ENCODE results near the gene BANK1.

Gene BANK1

GRCh38 chr4:101846550-101846949, 56.0 kb downstream of the BANK1 start:
- Histone ChIP-seq H4K91ac (ENCODE audit: low read length) (no peak overlapping the region), H3K9ac (ENCODE audit: low read length) (no peak overlapping the region), H2AFZ (ENCODE audit: low read depth, low read length) (no peak overlapping the region), H3K18ac (ENCODE audit: low read depth in 1 of 2, low read length in 2 of 2) (no peak overlapping the region), H3K9me3 (ENCODE audit: control insufficient read depth, low read length) (no peaks in the 10 kb centered on the region), H4K8ac (ENCODE audit: low read length) (no peak overlapping the region), H3K36me3 (ENCODE audit: control insufficient read depth in 1 of 2, insufficient read depth in 2 of 2, low read depth in 1 of 2, low read length in 2 of 2) (no peaks in the 10 kb centered on the region), H3K14ac (ENCODE audit: low read length in 2 of 2) (no peak overlapping the region), H3K27ac (ENCODE audit: low read length, poor library complexity, severe bottlenecking) (no peak overlapping the region), H2BK12ac (ENCODE audit: low read length in 2 of 2) (no peak overlapping the region), H2AK5ac (ENCODE audit: low read length, severe bottlenecking) (no peak overlapping the region), H2BK15ac (ENCODE audit: low read depth, poor library complexity, severe bottlenecking) (no peak overlapping the region), H3K79me1 (replicated peaks; ENCODE audit: low read length, poor library complexity, severe bottlenecking) (no peaks in the 10 kb centered on the region), H2BK5ac (ENCODE audit: low read depth, low read length, poor library complexity, severe bottlenecking) (no peak overlapping the region), H3K27me3 (ENCODE audit: control insufficient read depth in 1 of 2, insufficient read depth in 1 of 2, low read length in 2 of 2) (no peaks in the 10 kb centered on the region), H3K23ac (ENCODE audit: low read length in 2 of 2) (no peak overlapping the region), H3K4ac (ENCODE audit: low read depth in 1 of 2, low read length in 2 of 2) (no peak overlapping the region), H2BK120ac (ENCODE audit: low read depth, low read length) (no peak overlapping the region), H3K4me3 (ENCODE audit: insufficient read depth in 1 of 2, low read depth in 1 of 2, low read length in 2 of 2) (no peak overlapping the region), H3K4me2 (ENCODE audit: low read length, poor library complexity, severe bottlenecking) (no peak overlapping the region), H3K4me1 (ENCODE audit: control insufficient read depth, insufficient read depth, low read depth, low read length) (no peaks in the 10 kb centered on the region)
- WGBS = 17% methylated on average over 2 of the region's 2 CpGs
- no peak for DNase-seq

- DNase-seq = no peak
- Histone ChIP-seq H3K36me3 (ENCODE audit: control insufficient read depth in 1 of 2, insufficient read depth in 2 of 2, low read depth in 1 of 2, low read length in 2 of 2) (no peaks in the 10 kb centered on the region), H3K14ac (ENCODE audit: low read length in 2 of 2) (no peak overlapping the region), H3K4me1 (ENCODE audit: control insufficient read depth, insufficient read depth, low read depth, low read length) (no peaks in the 10 kb centered on the region), H4K91ac (ENCODE audit: low read length) (no peak overlapping the region), H3K9ac (ENCODE audit: low read length) (no peak overlapping the region), H3K79me1 (replicated peaks; ENCODE audit: low read length, poor library complexity, severe bottlenecking) (no peaks in the 10 kb centered on the region), H3K9me3 (ENCODE audit: control insufficient read depth, low read length) (no peaks in the 10 kb centered on the region), H3K4me3 (ENCODE audit: insufficient read depth in 1 of 2, low read depth in 1 of 2, low read length in 2 of 2) (no peak overlapping the region), H2BK120ac (ENCODE audit: low read depth, low read length) (no peak overlapping the region), H3K23ac (ENCODE audit: low read length in 2 of 2) (no peak overlapping the region), H3K27me3 (ENCODE audit: control insufficient read depth in 1 of 2, insufficient read depth in 1 of 2, low read length in 2 of 2) (no peaks in the 10 kb centered on the region), H3K4ac (ENCODE audit: low read depth in 1 of 2, low read length in 2 of 2) (no peak overlapping the region), H2BK5ac (ENCODE audit: low read depth, low read length, poor library complexity, severe bottlenecking) (no peak overlapping the region), H3K27ac (ENCODE audit: low read length, poor library complexity, severe bottlenecking) (no peak overlapping the region), H3K18ac (ENCODE audit: low read depth in 1 of 2, low read length in 2 of 2) (no peak overlapping the region), H2BK12ac (ENCODE audit: low read length in 2 of 2) (no peak overlapping the region), H2BK15ac (ENCODE audit: low read depth, poor library complexity, severe bottlenecking) (no peak overlapping the region), H4K8ac (ENCODE audit: low read length) (no peak overlapping the region), H3K4me2 (ENCODE audit: low read length, poor library complexity, severe bottlenecking) (no peak overlapping the region), H2AFZ (ENCODE audit: low read depth, low read length) (no peak overlapping the region), H2AK5ac (ENCODE audit: low read length, severe bottlenecking) (no peak overlapping the region)
- WGBS = 100% methylated on average over 1 of the region's 2 CpGs
Observed at GRCh38 chr4:101850698-101851097, 60.2 kb downstream of the BANK1 start.

GRCh38 chr4:101851672-101852071, 61.1 kb downstream of the BANK1 start:
- Histone ChIP-seq H3K18ac (ENCODE audit: low read depth in 1 of 2, low read length in 2 of 2) (no peak overlapping the region), H3K9me3 (ENCODE audit: control insufficient read depth, low read length) (no peaks in the 10 kb centered on the region), H3K4me1 (ENCODE audit: control insufficient read depth, insufficient read depth, low read depth, low read length) (no peaks in the 10 kb centered on the region), H2BK15ac (ENCODE audit: low read depth, poor library complexity, severe bottlenecking) (no peak overlapping the region), H4K8ac (ENCODE audit: low read length) (no peak overlapping the region), H2AFZ (ENCODE audit: low read depth, low read length) (no peak overlapping the region), H2AK5ac (ENCODE audit: low read length, severe bottlenecking) (no peak overlapping the region), H3K23ac (ENCODE audit: low read length in 2 of 2) (no peak overlapping the region), H2BK5ac (ENCODE audit: low read depth, low read length, poor library complexity, severe bottlenecking) (no peak overlapping the region), H3K36me3 (ENCODE audit: control insufficient read depth in 1 of 2, insufficient read depth in 2 of 2, low read depth in 1 of 2, low read length in 2 of 2) (no peaks in the 10 kb centered on the region), H3K4me3 (ENCODE audit: insufficient read depth in 1 of 2, low read depth in 1 of 2, low read length in 2 of 2) (no peak overlapping the region), H3K4ac (ENCODE audit: low read depth in 1 of 2, low read length in 2 of 2) (no peak overlapping the region), H3K14ac (ENCODE audit: low read length in 2 of 2) (no peak overlapping the region), H4K91ac (ENCODE audit: low read length) (no peak overlapping the region), H2BK120ac (ENCODE audit: low read depth, low read length) (no peak overlapping the region), H3K79me1 (replicated peaks; ENCODE audit: low read length, poor library complexity, severe bottlenecking) (no peaks in the 10 kb centered on the region), H3K27me3 (ENCODE audit: control insufficient read depth in 1 of 2, insufficient read depth in 1 of 2, low read length in 2 of 2) (no peaks in the 10 kb centered on the region), H3K9ac (ENCODE audit: low read length) (no peak overlapping the region), H2BK12ac (ENCODE audit: low read length in 2 of 2) (no peak overlapping the region), H3K4me2 (ENCODE audit: low read length, poor library complexity, severe bottlenecking) (no peak overlapping the region), H3K27ac (ENCODE audit: low read length, poor library complexity, severe bottlenecking) (no peak overlapping the region)
- no peak for DNase-seq
- 79% methylated on average over 2 of the region's 3 CpGs for WGBS

GRCh38 chr4:101853028-101853427, 62.5 kb downstream of the BANK1 start:
- Histone ChIP-seq H2AK5ac (ENCODE audit: low read length, severe bottlenecking) (no peak overlapping the region), H2AFZ (ENCODE audit: low read depth, low read length) (no peak overlapping the region), H3K4ac (ENCODE audit: low read depth in 1 of 2, low read length in 2 of 2) (no peak overlapping the region), H3K9ac (ENCODE audit: low read length) (no peak overlapping the region), H2BK12ac (ENCODE audit: low read length in 2 of 2) (no peak overlapping the region), H3K14ac (ENCODE audit: low read length in 2 of 2) (no peak overlapping the region), H3K79me1 (replicated peaks; ENCODE audit: low read length, poor library complexity, severe bottlenecking) (no peaks in the 10 kb centered on the region), H3K27ac (ENCODE audit: low read length, poor library complexity, severe bottlenecking) (no peak overlapping the region), H3K4me2 (ENCODE audit: low read length, poor library complexity, severe bottlenecking) (no peak overlapping the region), H3K4me1 (ENCODE audit: control insufficient read depth, insufficient read depth, low read depth, low read length) (no peaks in the 10 kb centered on the region), H4K91ac (ENCODE audit: low read length) (no peak overlapping the region), H2BK15ac (ENCODE audit: low read depth, poor library complexity, severe bottlenecking) (no peak overlapping the region), H3K27me3 (ENCODE audit: control insufficient read depth in 1 of 2, insufficient read depth in 1 of 2, low read length in 2 of 2) (no peaks in the 10 kb centered on the region), H3K4me3 (ENCODE audit: insufficient read depth in 1 of 2, low read depth in 1 of 2, low read length in 2 of 2) (no peak overlapping the region), H3K23ac (ENCODE audit: low read length in 2 of 2) (no peak overlapping the region), H3K9me3 (ENCODE audit: control insufficient read depth, low read length) (no peaks in the 10 kb centered on the region), H2BK5ac (ENCODE audit: low read depth, low read length, poor library complexity, severe bottlenecking) (no peak overlapping the region), H3K18ac (ENCODE audit: low read depth in 1 of 2, low read length in 2 of 2) (no peak overlapping the region), H4K8ac (ENCODE audit: low read length) (no peak overlapping the region), H3K36me3 (ENCODE audit: control insufficient read depth in 1 of 2, insufficient read depth in 2 of 2, low read depth in 1 of 2, low read length in 2 of 2) (no peaks in the 10 kb centered on the region), H2BK120ac (ENCODE audit: low read depth, low read length) (no peak overlapping the region)
- DNase-seq = no peak
- WGBS = no CpG with 5 or more reads among the region's 1 CpG

All from mesenchymal stem cell (in vitro differentiated cells and primary cell).